ENCODE measurements around the gene BUB1. TPM values are rescaled to one million over a fixed set of nuclear protein-coding genes. Genes with fewer than 3 reads are reported as not detected.
"Not testable (repeated sequence)": the region's sequence is repeated elsewhere in the genome, so short reads cannot be mapped to it uniquely, and the experiment has no call there.

The BUB1 gene
- total RNA-seq, 1 donor from 2014 or later = 4.8 TPM

DNA sequence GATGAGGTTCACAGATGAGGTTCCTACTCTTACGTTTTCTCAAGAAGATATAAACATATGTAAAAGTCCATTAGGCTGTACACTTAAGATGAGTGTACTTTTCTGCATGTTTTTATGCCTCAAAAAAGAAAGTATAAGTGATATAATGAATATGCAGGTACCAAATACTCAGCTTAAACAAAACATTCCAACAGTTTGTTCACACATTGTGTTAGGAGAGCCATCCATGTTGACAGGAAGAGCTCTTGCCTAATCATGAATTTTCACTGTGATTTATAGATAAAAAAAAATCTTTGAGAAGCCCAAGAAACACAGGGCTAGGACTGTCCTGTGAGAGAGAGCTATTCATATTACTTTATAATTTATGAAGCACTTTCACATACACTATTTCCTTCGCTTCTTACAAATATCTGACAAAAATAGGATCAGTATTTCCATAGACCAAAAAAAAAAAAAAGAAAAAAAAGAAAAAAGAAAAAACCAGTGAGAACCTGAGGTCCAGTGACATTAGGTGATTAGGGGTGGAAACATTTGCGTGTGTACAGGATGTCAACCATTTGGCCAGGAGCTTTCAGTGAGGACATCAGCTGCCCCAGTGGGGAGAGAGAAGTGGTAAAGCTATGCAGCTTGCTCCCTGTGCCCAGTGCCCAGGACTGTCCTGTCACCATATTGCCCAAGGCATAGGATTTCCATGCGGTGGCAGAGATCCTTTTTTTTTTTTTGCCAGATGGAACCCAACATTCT lies 38.7 kb downstream of the BUB1 start:
- H3K36me3 ChIP-seq = no peaks in the 10 kb centered on the region
- no peaks in the 10 kb centered on the region for H3K27me3 ChIP-seq (ENCODE audit: low read depth)
- H3K9me3 ChIP-seq = no peaks in the 10 kb centered on the region
- H3K27ac ChIP-seq = no peak overlapping the region
- no peak overlapping the region for H3K4me3 ChIP-seq
- ATAC-seq = no peak
- intact Hi-C loops (cut with DNase I) = no loop called here
- no peak for DNase-seq
- no peaks in the 10 kb centered on the region for H3K4me1 ChIP-seq
- no peak for TF ChIP-seq CTCF (IDR thresholded peaks at IDR 0.05)

DNA sequence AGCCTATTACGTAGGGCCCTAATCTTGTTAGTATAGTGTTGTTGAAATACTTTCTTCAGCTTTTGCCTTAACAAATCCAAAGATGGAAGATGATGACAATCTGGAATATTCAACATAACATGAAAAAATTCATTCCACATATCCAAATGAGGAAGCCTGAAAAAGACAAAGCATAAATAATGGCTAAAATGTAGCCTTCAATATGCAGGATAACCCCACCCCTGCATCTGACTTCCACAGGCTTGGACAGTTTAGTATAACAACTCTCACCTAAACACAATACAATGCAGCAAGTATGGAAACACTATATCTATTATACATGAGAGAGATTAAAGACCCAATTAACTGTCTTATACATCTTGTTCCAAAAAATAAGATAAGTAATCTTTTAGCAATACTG lies 39.9 kb downstream of the BUB1 start:
- intact Hi-C loops (cut with DNase I) = no loop called here
- no peaks in the 10 kb centered on the region for H3K4me1 ChIP-seq
- no peak for ATAC-seq
- H3K27me3 ChIP-seq (ENCODE audit: low read depth) = no peaks in the 10 kb centered on the region
- TF ChIP-seq CTCF (IDR thresholded peaks at IDR 0.05) = no peak
- no peak overlapping the region for H3K4me3 ChIP-seq
- DNase-seq = no peak
- no peaks in the 10 kb centered on the region for H3K9me3 ChIP-seq
- H3K36me3 ChIP-seq = no peaks in the 10 kb centered on the region
- H3K27ac ChIP-seq = no peak overlapping the region

- intact Hi-C loops (cut with DNase I) = no loop called here
- ATAC-seq (no peak), DNase-seq (no peak)
- no peaks in the 10 kb centered on the region for H3K9me3 ChIP-seq
- no peak overlapping the region for H3K27ac ChIP-seq
- H3K4me1 ChIP-seq = no peaks in the 10 kb centered on the region
- H3K4me3 ChIP-seq = no peak overlapping the region
- H3K36me3 ChIP-seq = no peaks in the 10 kb centered on the region
- no peak for TF ChIP-seq CTCF (IDR thresholded peaks at IDR 0.05)
- no peaks in the 10 kb centered on the region for H3K27me3 ChIP-seq (ENCODE audit: low read depth)
Measured at GRCh38 chr2:110637093-110637492, 40.8 kb downstream of the BUB1 start.

- H3K27me3 ChIP-seq (ENCODE audit: low read depth); H3K27ac ChIP-seq; intact Hi-C loops (cut with DNase I); H3K4me1 ChIP-seq; ATAC-seq; H3K9me3 ChIP-seq; H3K36me3 ChIP-seq; DNase-seq; H3K4me3 ChIP-seq: not testable (repeated sequence)
Measured at GRCh38 chr2:110635949-110636628, 41.8 kb downstream of the BUB1 start.

- H3K27me3 ChIP-seq (ENCODE audit: low read depth); H3K27ac ChIP-seq; H3K36me3 ChIP-seq; ATAC-seq; H3K4me3 ChIP-seq; DNase-seq; H3K9me3 ChIP-seq; H3K4me1 ChIP-seq; intact Hi-C loops (cut with DNase I): not testable (repeated sequence)
Measured at GRCh38 chr2:110627348-110627747, 50.5 kb downstream of the BUB1 start.

- H3K4me1 ChIP-seq; DNase-seq; H3K36me3 ChIP-seq; H3K9me3 ChIP-seq; intact Hi-C loops (cut with DNase I); H3K27me3 ChIP-seq (ENCODE audit: low read depth); H3K4me3 ChIP-seq; H3K27ac ChIP-seq: not testable (repeated sequence)
- peak in 1 of 2 donors; percentile 37 for ATAC-seq
Measured at GRCh38 chr2:110619326-110619939, 58.4 kb downstream of the BUB1 start.

- H3K4me1 ChIP-seq; H3K27ac ChIP-seq; H3K27me3 ChIP-seq (ENCODE audit: low read depth); H3K4me3 ChIP-seq; H3K36me3 ChIP-seq; H3K9me3 ChIP-seq; intact Hi-C loops (cut with DNase I); DNase-seq; ATAC-seq: not testable (repeated sequence)
Measured at GRCh38 chr2:110613927-110614326, 63.9 kb downstream of the BUB1 start.

- H3K9me3 ChIP-seq; H3K27ac ChIP-seq; H3K4me3 ChIP-seq; H3K4me1 ChIP-seq; intact Hi-C loops (cut with DNase I); H3K27me3 ChIP-seq (ENCODE audit: low read depth); H3K36me3 ChIP-seq: not testable (repeated sequence)
- ATAC-seq = peak; percentile 66 to 67
- peak; percentile 42 for DNase-seq
Measured at GRCh38 chr2:110610613-110611250, 67.1 kb downstream of the BUB1 start.

- H3K4me3 ChIP-seq = not testable (repeated sequence)
- peak; percentile 63 to 65 for ATAC-seq
Measured at GRCh38 chr2:110609843-110610612, 67.8 kb downstream of the BUB1 start.

More at GRCh38 chr2:110609843-110610612, 67.8 kb downstream of the BUB1 start:
- H3K36me3 ChIP-seq; DNase-seq; H3K27ac ChIP-seq; H3K4me1 ChIP-seq; H3K27me3 ChIP-seq (ENCODE audit: low read depth); intact Hi-C loops (cut with DNase I); H3K9me3 ChIP-seq: not testable (repeated sequence)
